ENCODE data around the gene AADAC. TPM values are rescaled to one million over a fixed set of nuclear protein-coding genes. Genes with fewer than 3 reads are reported as not detected.

The AADAC gene
- polyA plus RNA-seq, 1 donor (not counting 4 experiments of a cell fraction or from before 2014, with no cell fraction given) = 0.28 TPM

GRCh38 chr3:151827816-151828215 is 13.9 kb downstream of the AADAC start:
- dilution Hi-C loops (cut with MboI; ENCODE audit: extremely low pct_ligation_motif_present, low sequenced_read_pairs) = no loop called here
- FAIRE-seq = peak; percentile 44

GRCh38 chr3:151835751-151836525 is 22.0 kb downstream of the AADAC start:
- Histone ChIP-seq H2AFZ (ENCODE audit: control insufficient read depth, low read length) (no peak overlapping the region), H3K79me2 (ENCODE audit: control insufficient read depth, insufficient read depth, low read length) (no peaks in the 10 kb centered on the region), H3K9ac (ENCODE audit: control insufficient read depth, extremely low read depth, insufficient read depth, low read length) (no peak overlapping the region), H3K27me3 (ENCODE audit: control insufficient read depth, extremely low read depth, insufficient read depth, low read length) (no peaks in the 10 kb centered on the region), H3K27ac (ENCODE audit: control insufficient read depth, insufficient read depth, low read length) (no peak overlapping the region), H3K4me1 (ENCODE audit: control insufficient read depth, extremely low read depth, insufficient read depth, low read length) (peaks cover 17% of the 10 kb centered on the region), H3K4me2 (ENCODE audit: control insufficient read depth, extremely low read depth, insufficient read depth, low read depth, low read length) (no peak overlapping the region), H4K20me1 (ENCODE audit: control insufficient read depth, extremely low read depth, insufficient read depth, low read length) (no peaks in the 10 kb centered on the region), H3K4me3 (ENCODE audit: control insufficient read depth in 2 of 3, extremely low read depth in 1 of 3, insufficient read depth in 2 of 3, low read depth in 1 of 3, low read length in 3 of 3) (no peak overlapping the region), H3K36me3 (ENCODE audit: control insufficient read depth in 2 of 2, extremely low read depth in 1 of 2, insufficient read depth in 2 of 2, low read length in 2 of 2) (no peaks in the 10 kb centered on the region), H3K9me1 (ENCODE audit: control insufficient read depth, extremely low read depth, insufficient read depth, low read length) (no peaks in the 10 kb centered on the region), H3K9me3 (ENCODE audit: control insufficient read depth, low read depth, low read length) (no peaks in the 10 kb centered on the region)
- dilution Hi-C loops (cut with MboI; ENCODE audit: extremely low pct_ligation_motif_present, low sequenced_read_pairs) = no loop called here
- no peak for TF ChIP-seq EZH2 (IDR thresholded peaks at IDR 0.05; ENCODE audit: low read length)
- no peak for TF ChIP-seq CTCF (optimal IDR thresholded peaks at IDR 0.05 in 1 of 3, IDR thresholded peaks at IDR 0.05 in 1 of 3, conservative IDR thresholded peaks at IDR 0.05 in 1 of 3; ENCODE audit: extremely low read depth in 1 of 3, insufficient read depth in 2 of 3, low read length in 3 of 3)
- FAIRE-seq (no peak), DNase-seq (ENCODE audit: low read depth, low spot score) (no peak)

More at GRCh38 chr3:151827816-151828215, 13.9 kb downstream of the AADAC start:
- H4K20me1 ChIP-seq (ENCODE audit: control insufficient read depth, extremely low read depth, insufficient read depth, low read length) = no peaks in the 10 kb centered on the region
- TF ChIP-seq EZH2 (IDR thresholded peaks at IDR 0.05; ENCODE audit: low read length) = no peak
- no peaks in the 10 kb centered on the region for H3K27me3 ChIP-seq (ENCODE audit: control insufficient read depth, extremely low read depth, insufficient read depth, low read length)
- no peaks in the 10 kb centered on the region for H3K9me3 ChIP-seq (ENCODE audit: control insufficient read depth, low read depth, low read length)
- H2AFZ ChIP-seq (ENCODE audit: control insufficient read depth, low read length) = no peak overlapping the region
- no peak overlapping the region for H3K4me3 ChIP-seq (ENCODE audit: control insufficient read depth in 2 of 3, extremely low read depth in 1 of 3, insufficient read depth in 2 of 3, low read depth in 1 of 3, low read length in 3 of 3)
- H3K4me1 ChIP-seq (ENCODE audit: control insufficient read depth, extremely low read depth, insufficient read depth, low read length) = no peaks in the 10 kb centered on the region
- H3K27ac ChIP-seq (ENCODE audit: control insufficient read depth, insufficient read depth, low read length) = no peak overlapping the region
- H3K36me3 ChIP-seq (ENCODE audit: control insufficient read depth in 2 of 2, extremely low read depth in 1 of 2, insufficient read depth in 2 of 2, low read length in 2 of 2) = no peaks in the 10 kb centered on the region
- no peak overlapping the region for H3K4me2 ChIP-seq (ENCODE audit: control insufficient read depth, extremely low read depth, insufficient read depth, low read depth, low read length)
- no peaks in the 10 kb centered on the region for H3K79me2 ChIP-seq (ENCODE audit: control insufficient read depth, insufficient read depth, low read length)
- H3K9ac ChIP-seq (ENCODE audit: control insufficient read depth, extremely low read depth, insufficient read depth, low read length) = no peak overlapping the region
- no peak for DNase-seq (ENCODE audit: low read depth, low spot score)
- H3K9me1 ChIP-seq (ENCODE audit: control insufficient read depth, extremely low read depth, insufficient read depth, low read length) = no peaks in the 10 kb centered on the region

All from keratinocyte (primary cell).